GM12874 (cell line): ENCODE data around the gene FITM1.

Experiments
- TF ChIP-seq, protein P1 (sequence below): IDR thresholded peaks from 2 replicates; pipeline ENCODE4 v1.5.1; 2011; ENCODE audit warnings: low read depth, mild to moderate bottlenecking, control low read depth, low read length, moderate library complexity; ENCODE audit not compliant: insufficient read depth

The FITM1 gene, protein sequence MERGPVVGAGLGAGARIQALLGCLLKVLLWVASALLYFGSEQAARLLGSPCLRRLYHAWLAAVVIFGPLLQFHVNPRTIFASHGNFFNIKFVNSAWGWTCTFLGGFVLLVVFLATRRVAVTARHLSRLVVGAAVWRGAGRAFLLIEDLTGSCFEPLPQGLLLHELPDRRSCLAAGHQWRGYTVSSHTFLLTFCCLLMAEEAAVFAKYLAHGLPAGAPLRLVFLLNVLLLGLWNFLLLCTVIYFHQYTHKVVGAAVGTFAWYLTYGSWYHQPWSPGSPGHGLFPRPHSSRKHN

DNA sequence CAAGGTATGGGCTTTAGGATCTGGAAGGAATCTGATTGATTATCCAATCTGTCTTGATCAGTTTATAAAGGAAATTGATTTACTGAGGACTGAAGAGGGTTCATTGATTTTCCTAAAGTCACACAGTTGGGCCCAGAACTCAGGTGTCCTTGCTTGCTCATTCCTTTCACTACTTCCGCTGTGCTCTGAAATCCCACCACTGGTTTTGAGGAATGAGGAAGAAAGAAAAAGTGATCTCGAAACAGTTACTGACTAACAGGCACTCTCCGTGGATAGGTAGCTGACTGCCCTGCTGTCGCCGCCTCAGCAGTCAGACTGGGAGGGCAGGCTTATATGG, at the start of gene FITM1:
FITM1 (plus strand) TSS at position 280 of the 337 bp plus-strand sequence. CDS start 905 bp downstream, outside the sequence.
- TF ChIP-seq, protein P1, sequence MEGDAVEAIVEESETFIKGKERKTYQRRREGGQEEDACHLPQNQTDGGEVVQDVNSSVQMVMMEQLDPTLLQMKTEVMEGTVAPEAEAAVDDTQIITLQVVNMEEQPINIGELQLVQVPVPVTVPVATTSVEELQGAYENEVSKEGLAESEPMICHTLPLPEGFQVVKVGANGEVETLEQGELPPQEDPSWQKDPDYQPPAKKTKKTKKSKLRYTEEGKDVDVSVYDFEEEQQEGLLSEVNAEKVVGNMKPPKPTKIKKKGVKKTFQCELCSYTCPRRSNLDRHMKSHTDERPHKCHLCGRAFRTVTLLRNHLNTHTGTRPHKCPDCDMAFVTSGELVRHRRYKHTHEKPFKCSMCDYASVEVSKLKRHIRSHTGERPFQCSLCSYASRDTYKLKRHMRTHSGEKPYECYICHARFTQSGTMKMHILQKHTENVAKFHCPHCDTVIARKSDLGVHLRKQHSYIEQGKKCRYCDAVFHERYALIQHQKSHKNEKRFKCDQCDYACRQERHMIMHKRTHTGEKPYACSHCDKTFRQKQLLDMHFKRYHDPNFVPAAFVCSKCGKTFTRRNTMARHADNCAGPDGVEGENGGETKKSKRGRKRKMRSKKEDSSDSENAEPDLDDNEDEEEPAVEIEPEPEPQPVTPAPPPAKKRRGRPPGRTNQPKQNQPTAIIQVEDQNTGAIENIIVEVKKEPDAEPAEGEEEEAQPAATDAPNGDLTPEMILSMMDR = no peak

DNA sequence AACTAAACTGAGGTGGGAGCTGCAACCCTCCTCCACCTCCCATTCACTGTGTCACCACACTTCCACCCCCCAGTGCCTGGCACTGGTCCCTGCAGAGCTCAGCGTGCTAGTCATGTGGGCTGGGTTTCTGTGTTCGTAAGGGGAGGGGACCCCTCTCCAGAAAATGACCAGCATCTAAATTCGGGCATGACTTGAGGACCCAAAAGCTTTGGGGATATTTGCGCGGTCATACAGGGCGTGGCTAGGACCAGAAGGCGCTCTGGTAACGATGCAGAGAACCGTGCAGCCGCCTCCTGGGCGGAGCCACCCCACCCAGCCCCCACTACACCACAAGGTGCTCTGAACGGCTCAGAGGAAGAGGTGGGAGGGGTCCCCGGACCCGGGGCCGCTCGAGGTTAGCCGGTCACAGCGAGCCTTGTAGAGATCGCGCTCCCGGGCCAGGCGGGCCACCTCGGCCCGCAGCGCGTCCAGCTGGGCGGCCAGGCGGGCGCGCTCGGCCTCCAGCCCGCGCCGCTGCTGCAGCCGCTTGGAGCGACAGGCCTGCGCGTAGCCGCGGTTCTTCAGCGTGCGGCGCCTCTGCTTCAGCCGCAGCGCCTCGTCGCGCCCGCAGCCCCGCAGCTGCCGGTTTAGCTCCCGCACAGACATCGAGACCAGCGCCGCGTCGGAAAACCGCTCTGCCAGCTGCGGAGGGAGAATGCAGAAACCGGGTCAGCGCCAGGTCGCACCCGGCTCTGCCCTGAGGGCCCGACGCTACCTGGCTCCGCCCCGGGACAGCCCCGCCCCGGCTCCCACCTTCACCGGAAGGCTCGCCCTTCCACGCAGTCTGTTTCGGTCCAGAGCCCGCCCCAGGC, 49.3 kb upstream of the FITM1 start:
- TF ChIP-seq, protein P1 = no peak

DNA sequence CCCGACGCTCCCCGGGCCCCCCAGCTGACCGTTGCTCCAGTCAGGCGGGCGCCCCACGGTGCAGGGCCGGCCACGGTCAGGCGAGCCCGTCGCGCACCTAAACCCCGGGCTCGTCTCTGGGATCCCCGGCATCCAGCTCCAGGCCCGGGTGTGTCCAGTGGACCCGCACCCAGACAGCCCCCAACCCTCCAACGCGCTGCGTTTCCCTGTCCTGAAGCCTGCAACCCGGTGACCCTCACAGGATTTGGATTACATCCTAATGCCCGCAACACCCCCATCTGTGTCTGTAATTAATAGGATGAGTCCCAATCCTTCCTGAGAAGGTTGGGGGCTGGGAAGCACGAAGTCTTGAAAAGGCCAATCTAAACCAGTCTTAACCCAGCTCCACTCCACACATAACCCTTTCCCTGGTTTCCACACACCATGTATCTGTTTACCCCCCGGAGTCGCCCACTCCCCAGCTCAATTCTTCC, 48.7 kb upstream of the FITM1 start:
- TF ChIP-seq, protein P1 = no peak

DNA sequence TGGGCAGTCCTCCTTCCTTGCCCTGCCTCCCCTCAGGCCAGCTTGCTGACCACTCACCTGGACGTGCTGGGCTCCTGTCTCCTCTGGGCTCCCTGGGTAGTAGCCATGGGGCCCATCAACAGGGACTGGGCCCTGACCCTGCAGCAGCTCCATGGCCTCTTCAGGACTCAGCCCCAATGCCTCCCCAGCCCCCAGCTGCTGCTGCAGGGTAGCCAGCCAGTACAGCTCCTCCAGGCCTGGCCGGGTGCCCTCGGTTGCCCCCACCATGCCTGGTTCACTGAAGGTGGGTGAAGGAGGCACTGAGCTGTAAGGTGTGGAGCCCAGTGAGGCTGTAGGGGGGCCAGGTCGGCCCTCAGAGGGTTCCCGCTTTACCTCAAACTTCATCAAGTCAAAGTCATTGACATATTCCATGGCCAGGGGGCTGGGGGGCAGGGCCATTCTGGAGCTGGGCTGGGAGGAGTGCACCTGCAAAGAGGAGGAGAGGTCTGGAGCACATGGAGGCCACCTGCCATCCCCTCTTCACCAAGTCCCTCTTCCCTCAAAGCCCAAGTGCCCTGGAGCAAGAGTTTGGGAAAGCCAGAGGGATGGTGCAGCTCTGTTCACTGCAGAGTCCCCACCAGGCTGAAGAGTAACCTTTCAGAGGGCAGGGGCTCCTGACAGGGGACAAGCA, 47.9 kb upstream of the FITM1 start:
- TF ChIP-seq, protein P1 = no peak

DNA sequence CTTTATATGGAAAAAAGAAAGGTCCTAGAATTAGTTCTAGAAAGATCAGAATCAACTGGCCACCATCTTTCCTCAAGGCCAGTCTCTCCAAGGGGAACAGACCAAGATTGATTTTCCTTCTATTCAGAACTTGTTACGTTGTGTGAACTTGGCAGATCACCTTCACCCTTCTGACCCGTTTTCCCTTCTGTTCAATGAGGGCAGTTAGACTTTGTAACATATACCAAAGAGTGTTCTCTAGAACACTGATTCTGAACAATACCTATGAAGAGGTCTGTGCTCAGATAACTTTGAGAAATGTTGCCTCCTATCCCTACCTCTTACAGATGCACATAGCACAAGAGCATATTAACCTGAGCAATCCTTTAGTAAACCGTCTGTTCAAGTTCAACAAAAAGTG, 47.0 kb upstream of the FITM1 start:
- TF ChIP-seq, protein P1 = no peak

DNA sequence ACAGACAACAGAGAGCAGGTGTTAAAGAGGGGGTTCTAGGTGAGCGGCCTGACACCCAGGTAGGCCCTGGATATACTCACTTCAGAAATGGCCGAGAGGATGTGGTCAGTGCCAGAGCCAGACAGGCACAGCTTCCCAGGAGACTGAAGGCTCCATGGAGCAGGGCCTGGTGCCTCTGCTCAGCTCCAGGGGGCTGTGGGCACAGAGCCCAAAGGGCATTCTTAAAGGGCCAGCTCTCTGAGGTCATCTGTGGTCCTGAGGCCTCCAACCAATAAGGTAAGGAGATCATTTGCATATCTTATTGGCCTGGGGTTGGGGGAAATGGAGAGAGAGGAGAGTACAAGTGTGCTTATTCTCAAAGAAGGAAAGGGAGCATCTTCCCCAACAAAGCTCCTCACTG, 46.0 kb upstream of the FITM1 start:
- TF ChIP-seq, protein P1 = no peak

DNA sequence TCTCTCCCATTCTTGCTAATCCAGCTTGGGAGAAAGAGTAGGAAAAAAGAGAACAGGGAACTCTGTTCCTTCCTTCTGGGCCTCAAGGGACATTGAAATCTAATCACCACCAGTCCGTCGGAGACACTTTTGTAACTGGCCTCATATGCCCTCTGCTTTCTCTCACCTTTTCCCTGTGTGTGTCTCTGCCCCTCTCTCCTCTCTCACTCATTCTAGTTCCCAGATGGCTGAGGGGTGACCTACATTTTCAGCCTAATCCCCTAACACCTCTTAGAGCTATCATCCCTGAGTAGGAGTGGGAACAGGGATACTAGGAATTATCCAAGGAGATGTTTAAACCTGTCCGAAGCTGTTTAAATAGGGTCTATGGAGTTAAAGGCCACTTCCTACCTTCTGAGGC, 45.2 kb upstream of the FITM1 start:
- TF ChIP-seq, protein P1 = no peak
